SK-N-SH (cell line): ENCODE results near the gene PSMA5. TPM values are rescaled to one million over a fixed set of nuclear protein-coding genes. Genes with fewer than 3 reads are reported as not detected.

Source experiments
- CTCF ChIA-PET: fragments of 300-600, 350-600 bp; formaldehyde crosslinking; extraction: SDS; loops from one replicate; lab custom pipeline; 2021; lab: Yijun Ruan, JAX
- POLR2A ChIA-PET: fragments of 350-600 bp; sonication (Branson Sonifier 250); formaldehyde crosslinking; extraction: SDS; loops from one replicate; lab custom pipeline; 2020; ENCODE audit warnings: antibody characterized with exemption, inconsistent platforms; lab: Yijun Ruan, JAX
- DNase-seq: peaks from one replicate; pipeline ENCODE4 v3.0.0; 2012
- H2AFZ ChIP-seq: fragments of 200-600 bp; sonication (generic); 2 replicates; pipeline ENCODE4 v1.8.1; 2016; ENCODE audit warnings: antibody characterized with exemption, mild to moderate bottlenecking, low read depth
- H3F3A ChIP-seq: fragments of 200-600 bp; sonication (generic); replicated peaks from 2 replicates; pipeline ENCODE3; 2016; ENCODE audit warnings: antibody characterized with exemption, mild to moderate bottlenecking; ENCODE audit not compliant: insufficient read depth
- H3K27ac ChIP-seq, 2 experiments: fragments of 200-500 bp in 1 of 2; fragments of 200-600 bp in 1 of 2; sonication (Bioruptor generic) in 1 of 2; sonication (generic), shearing (Covaris generic) in 1 of 2; 2 replicates each; pipeline versions ENCODE4 v1.5.1 to v1.6.1; 2014 to 2016; ENCODE audit warnings: low read depth in 2 of 2, inconsistent platforms in 1 of 2, low read length in 1 of 2, mild to moderate bottlenecking in 1 of 2, mixed read lengths in 1 of 2
- H3K27me3 ChIP-seq: fragments of 200-600 bp; sonication (generic), shearing (Covaris generic); 2 replicates; pipeline ENCODE4 v1.6.1; 2016; ENCODE audit warnings: mixed run types; ENCODE audit not compliant: insufficient read depth
- H3K36me3 ChIP-seq, 2 experiments: fragments of 200-500 bp in 1 of 2; fragments of 200-600 bp in 1 of 2; sonication (Bioruptor generic) in 1 of 2; sonication (generic) in 1 of 2; replicated peaks in 1 of 2; 2 replicates each; pipeline versions ENCODE3 to v1.5.1; 2014 to 2016; ENCODE audit warnings: low read length in 1 of 2, mild to moderate bottlenecking in 1 of 2; ENCODE audit not compliant: insufficient read depth in 2 of 2, control insufficient read depth in 1 of 2
- H3K4me1 ChIP-seq, 2 experiments: fragments of 200-500 bp in 1 of 2; fragments of 200-600 bp in 1 of 2; sonication (Bioruptor generic) in 1 of 2; sonication (generic), shearing (Covaris generic) in 1 of 2; 2 replicates each; pipeline versions ENCODE4 v1.5.1 to v1.6.1; 2014 to 2016; ENCODE audit warnings: low read depth in 1 of 2, low read length in 1 of 2, mixed run types in 1 of 2; ENCODE audit not compliant: insufficient read depth in 2 of 2, control insufficient read depth in 1 of 2
- H3K4me2 ChIP-seq: fragments of 200-600 bp; sonication (generic), shearing (Covaris generic); 2 replicates; pipeline ENCODE4 v1.6.1; 2017; ENCODE audit warnings: mixed run types
- H3K4me3 ChIP-seq, 2 experiments: fragments of 200-500 bp in 1 of 2; fragments of 200-600 bp in 1 of 2; sonication (Bioruptor generic) in 1 of 2; sonication (generic), shearing (Covaris generic) in 1 of 2; 2 replicates each; pipeline versions ENCODE4 v1.5.1 to v1.8.1; 2014 to 2016; ENCODE audit warnings: low read depth in 2 of 2, inconsistent platforms in 1 of 2, low read length in 1 of 2, mild to moderate bottlenecking in 1 of 2, mixed read lengths in 1 of 2, moderate library complexity in 1 of 2
- H3K79me2 ChIP-seq: fragments of 200-600 bp; sonication (generic); 2 replicates; pipeline ENCODE4 v1.8.1; 2017; ENCODE audit warnings: mild to moderate bottlenecking; ENCODE audit not compliant: insufficient read depth
- H3K9ac ChIP-seq: fragments of 200-600 bp; sonication (generic); 2 replicates; pipeline ENCODE4 v1.6.1; 2017; ENCODE audit warnings: mixed run types
- H3K9me2 ChIP-seq: fragments of 200-600 bp; sonication (generic); 2 replicates; pipeline ENCODE4 v1.6.1; 2017; ENCODE audit warnings: mixed run types
- H3K9me3 ChIP-seq: fragments of 200-600 bp; sonication (generic); 2 replicates; pipeline ENCODE4 v1.6.1; 2017; ENCODE audit warnings: mixed run types, mild to moderate bottlenecking, moderate library complexity
- H4K20me1 ChIP-seq: fragments of 200-600 bp; sonication (generic); 2 replicates; pipeline ENCODE4 v1.6.1; 2017; ENCODE audit warnings: mild to moderate bottlenecking, mixed run types; ENCODE audit not compliant: insufficient read depth
- CHD2 ChIP-seq: fragments of 150-350 bp; IDR thresholded peaks from 2 replicates; pipeline ENCODE4 v1.6.1; 2018; ENCODE audit warnings: low read length; ENCODE audit not compliant: partially characterized antibody
- EP300 ChIP-seq, 2 experiments: IDR thresholded peaks; 2 replicates each; pipeline versions ENCODE4 v1.4.0 to v1.6.1; 2012; ENCODE audit warnings: borderline replicate concordance in 1 of 2, low read depth in 1 of 2, low read length in 1 of 2
- JUND ChIP-seq: IDR thresholded peaks from 2 replicates; pipeline ENCODE4 v1.4.0; 2012
- MEF2A ChIP-seq: IDR thresholded peaks from 2 replicates; pipeline ENCODE4 v1.4.0; 2012; ENCODE audit warnings: low read depth, borderline replicate concordance
- NRF1 ChIP-seq: IDR thresholded peaks from 2 replicates; pipeline ENCODE4 v1.6.1; 2012; ENCODE audit warnings: low read depth, mild to moderate bottlenecking, low read length
- RCOR1 ChIP-seq: fragments of 150-350 bp; IDR thresholded peaks from 2 replicates; pipeline ENCODE4 v1.6.1; 2017; ENCODE audit warnings: antibody characterized with exemption, low read length
- SIN3A ChIP-seq: IDR thresholded peaks from 2 replicates; pipeline ENCODE4 v1.6.1; 2012; ENCODE audit warnings: low read depth, mild to moderate bottlenecking, low read length, moderate library complexity, borderline replicate concordance
- WGBS: methylation state at CpG from one replicate; pipeline ENCODE4 v1.1.6; 2017; ENCODE audit warnings: low lambda C conversion rate; 5-methylcytosine and 5-hydroxymethylcytosine counted together
- polyA plus RNA-seq, 3 experiments: library from polyadenylated mRNA; depleted of rRNA; stranded (reverse); fragments of >200 nt; gene quantifications; 2 replicates each; pipeline ENCODE4 v1.2.3, GENCODE V29; 2012
- TF ChIP-seq, protein P1 (sequence below): IDR thresholded peaks from 2 replicates; pipeline ENCODE4 v1.4.0; 2012; ENCODE audit warnings: low read depth, borderline replicate concordance
- TF ChIP-seq, protein P2 (sequence below): fragments of 200-600 bp; sonication (generic); IDR thresholded peaks from 2 replicates; pipeline ENCODE4 v1.6.1; 2017; ENCODE audit warnings: antibody characterized with exemption, mild to moderate bottlenecking, moderate library complexity
- TF ChIP-seq, protein P3 (sequence below): IDR thresholded peaks from 2 replicates; pipeline ENCODE4; 2012

The PSMA5 gene
- polyA plus RNA-seq, 1 of the 3 experiments (the other 2 are of a cell fraction), result 118 TPM

DNA sequence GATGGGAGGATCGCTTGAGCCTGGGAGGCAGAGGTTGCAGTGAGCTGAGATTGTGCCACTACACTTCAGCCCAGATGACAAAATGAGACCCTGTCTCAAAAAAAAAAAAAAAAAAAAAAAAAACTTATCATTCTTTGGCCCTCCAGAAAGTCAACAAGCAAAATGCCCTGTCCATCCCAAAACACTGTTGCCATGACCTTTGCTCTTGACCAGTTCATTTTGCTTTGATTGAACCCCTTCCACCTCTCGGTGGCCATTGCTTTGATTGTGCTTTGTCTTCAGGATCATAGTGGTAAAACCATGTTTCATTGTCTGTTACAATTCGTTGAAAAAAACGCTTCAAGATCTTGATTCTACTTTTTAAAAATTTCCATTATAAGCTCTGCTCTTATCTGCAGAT is 31.6 kb upstream of the PSMA5 start:
- POLR2A ChIA-PET, result no interaction called here
- no peaks in the 10 kb centered on the region for H3K4me1 ChIP-seq
- CTCF ChIA-PET, result interaction anchor here (0.6 to 1.7 kb wide), 3 partner anchors 27 to 75 kb away, joined by 3 to 5 read pairs (median 4); no protein-coding TSS in a partner anchor

DNA sequence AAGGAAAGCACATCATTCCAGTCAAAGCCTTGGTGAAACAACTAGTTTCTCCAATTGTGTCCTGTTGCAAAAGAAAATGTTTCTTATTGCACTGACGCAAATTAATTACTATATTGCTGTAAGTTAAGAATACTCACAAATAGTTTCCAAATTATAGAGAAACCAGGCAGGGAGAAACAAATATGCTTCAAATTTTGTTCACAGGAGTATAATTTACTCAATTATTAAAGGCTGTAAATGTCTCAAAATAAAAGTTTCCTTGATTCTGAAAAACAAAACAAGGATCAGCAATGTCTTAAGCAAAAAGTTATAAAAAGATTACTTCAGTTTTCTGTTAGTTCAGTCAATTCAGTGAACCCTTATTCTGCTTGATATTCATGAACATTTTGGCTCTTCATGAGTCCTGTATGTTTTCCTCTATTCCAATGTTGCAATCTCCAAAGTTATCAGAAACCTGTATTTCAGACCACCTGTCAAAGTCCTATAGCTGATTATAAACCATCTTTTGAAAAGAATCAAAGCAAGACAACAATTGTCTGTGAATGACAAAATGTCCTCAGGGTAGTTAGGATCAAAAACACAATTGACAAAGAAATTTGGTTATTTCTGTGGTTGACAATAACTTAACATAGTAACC is 28.4 kb upstream of the PSMA5 start:
- Histone ChIP-seq H2AFZ (no peak overlapping the region), H3K4me2 (no peak overlapping the region), H3K79me2 (no peaks in the 10 kb centered on the region), H3K27ac (no peak overlapping the region), H3K27me3 (peaks cover 21% of the 10 kb centered on the region; the same call in 1 of the 2 replicates), H4K20me1 (no peaks in the 10 kb centered on the region), H3K9ac (no peak overlapping the region), H3K4me3 (no peak overlapping the region), H3F3A (no peaks in the 10 kb centered on the region), H3K4me1 (no peaks in the 10 kb centered on the region), H3K36me3 (no peaks in the 10 kb centered on the region), H3K9me3 (peaks cover 10% of the 10 kb centered on the region), H3K9me2 (no peaks in the 10 kb centered on the region)
- TF ChIP-seq, protein P1, sequence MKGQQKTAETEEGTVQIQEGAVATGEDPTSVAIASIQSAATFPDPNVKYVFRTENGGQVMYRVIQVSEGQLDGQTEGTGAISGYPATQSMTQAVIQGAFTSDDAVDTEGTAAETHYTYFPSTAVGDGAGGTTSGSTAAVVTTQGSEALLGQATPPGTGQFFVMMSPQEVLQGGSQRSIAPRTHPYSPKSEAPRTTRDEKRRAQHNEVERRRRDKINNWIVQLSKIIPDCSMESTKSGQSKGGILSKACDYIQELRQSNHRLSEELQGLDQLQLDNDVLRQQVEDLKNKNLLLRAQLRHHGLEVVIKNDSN, result no peak
- WGBS, result 52% methylated on average over 1 of the region's 1 CpG
- DNase-seq, result no peak
- CTCF ChIA-PET, result interaction anchor here (1.0 kb wide), 1 partner anchor 36 kb away, joined by 3 read pairs; no protein-coding TSS in a partner anchor
- POLR2A ChIA-PET, result no interaction called here

More for the DNA sequence above, 31.6 kb upstream of the PSMA5 start:
- H3K4me3 ChIP-seq, result no peak overlapping the region
- WGBS, result 31% methylated on average over 4 of the region's 4 CpGs
- H2AFZ ChIP-seq, result no peak overlapping the region
- no peaks in the 10 kb centered on the region for H3K79me2 ChIP-seq
- no peak for DNase-seq
- H3K9me3 ChIP-seq, result peaks cover 10% of the 10 kb centered on the region
- no peaks in the 10 kb centered on the region for H3K9me2 ChIP-seq
- no peak overlapping the region for H3K4me2 ChIP-seq
- H3K36me3 ChIP-seq, result no peaks in the 10 kb centered on the region
- H3F3A ChIP-seq, result no peaks in the 10 kb centered on the region
- peaks cover 38% of the 10 kb centered on the region for H3K27me3 ChIP-seq
- no peaks in the 10 kb centered on the region for H4K20me1 ChIP-seq
- H3K9ac ChIP-seq, result no peak overlapping the region
- H3K27ac ChIP-seq, result no peak overlapping the region
- TF ChIP-seq JUND (no peak), RCOR1 (no peak), SIN3A (no peak), MEF2A (no peak), CHD2 (no peak), NRF1 (no peak), EP300 (IDR thresholded peaks at IDR 0.05; ENCODE audit: borderline replicate concordance in 1 of 2, low read depth in 1 of 2, low read length in 1 of 2) (no peak)
- TF ChIP-seq, protein P2, sequence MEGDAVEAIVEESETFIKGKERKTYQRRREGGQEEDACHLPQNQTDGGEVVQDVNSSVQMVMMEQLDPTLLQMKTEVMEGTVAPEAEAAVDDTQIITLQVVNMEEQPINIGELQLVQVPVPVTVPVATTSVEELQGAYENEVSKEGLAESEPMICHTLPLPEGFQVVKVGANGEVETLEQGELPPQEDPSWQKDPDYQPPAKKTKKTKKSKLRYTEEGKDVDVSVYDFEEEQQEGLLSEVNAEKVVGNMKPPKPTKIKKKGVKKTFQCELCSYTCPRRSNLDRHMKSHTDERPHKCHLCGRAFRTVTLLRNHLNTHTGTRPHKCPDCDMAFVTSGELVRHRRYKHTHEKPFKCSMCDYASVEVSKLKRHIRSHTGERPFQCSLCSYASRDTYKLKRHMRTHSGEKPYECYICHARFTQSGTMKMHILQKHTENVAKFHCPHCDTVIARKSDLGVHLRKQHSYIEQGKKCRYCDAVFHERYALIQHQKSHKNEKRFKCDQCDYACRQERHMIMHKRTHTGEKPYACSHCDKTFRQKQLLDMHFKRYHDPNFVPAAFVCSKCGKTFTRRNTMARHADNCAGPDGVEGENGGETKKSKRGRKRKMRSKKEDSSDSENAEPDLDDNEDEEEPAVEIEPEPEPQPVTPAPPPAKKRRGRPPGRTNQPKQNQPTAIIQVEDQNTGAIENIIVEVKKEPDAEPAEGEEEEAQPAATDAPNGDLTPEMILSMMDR, result no peak
- TF ChIP-seq, protein P3, sequence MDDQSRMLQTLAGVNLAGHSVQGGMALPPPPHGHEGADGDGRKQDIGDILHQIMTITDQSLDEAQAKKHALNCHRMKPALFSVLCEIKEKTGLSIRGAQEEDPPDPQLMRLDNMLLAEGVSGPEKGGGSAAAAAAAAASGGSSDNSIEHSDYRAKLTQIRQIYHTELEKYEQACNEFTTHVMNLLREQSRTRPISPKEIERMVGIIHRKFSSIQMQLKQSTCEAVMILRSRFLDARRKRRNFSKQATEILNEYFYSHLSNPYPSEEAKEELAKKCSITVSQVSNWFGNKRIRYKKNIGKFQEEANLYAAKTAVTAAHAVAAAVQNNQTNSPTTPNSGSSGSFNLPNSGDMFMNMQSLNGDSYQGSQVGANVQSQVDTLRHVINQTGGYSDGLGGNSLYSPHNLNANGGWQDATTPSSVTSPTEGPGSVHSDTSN, result no peak
